Measurements from ENCODE around the gene PHC2.

The PHC2 gene

DNA sequence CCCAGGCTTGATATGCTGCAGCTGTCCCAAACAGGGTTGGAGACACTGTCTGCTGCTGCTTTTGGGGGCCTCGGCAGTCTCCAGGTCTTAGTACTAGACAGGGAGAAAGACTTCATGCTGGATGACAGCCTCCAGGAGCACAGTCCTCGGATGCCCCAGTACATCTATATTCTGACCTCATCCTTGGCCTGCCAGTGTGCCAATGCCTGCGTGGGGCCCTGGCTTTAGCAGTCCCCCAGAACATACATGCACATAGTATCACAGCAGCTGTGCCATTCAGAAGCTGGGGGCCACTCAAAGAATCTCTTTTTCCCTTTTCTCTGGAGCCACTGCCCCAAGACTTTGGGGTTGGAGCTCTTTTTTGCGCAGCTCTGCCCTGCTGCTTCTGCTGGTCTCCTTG lies 37.1 kb upstream of the PHC2 start:
- H3K9me2 ChIP-seq (replicated peaks; ENCODE audit: insufficient read depth, low read length), result no peaks in the 10 kb centered on the region
- no peak overlapping the region for H3K4me2 ChIP-seq (ENCODE audit: low read depth, low read length)
- TF ChIP-seq, protein P1, sequence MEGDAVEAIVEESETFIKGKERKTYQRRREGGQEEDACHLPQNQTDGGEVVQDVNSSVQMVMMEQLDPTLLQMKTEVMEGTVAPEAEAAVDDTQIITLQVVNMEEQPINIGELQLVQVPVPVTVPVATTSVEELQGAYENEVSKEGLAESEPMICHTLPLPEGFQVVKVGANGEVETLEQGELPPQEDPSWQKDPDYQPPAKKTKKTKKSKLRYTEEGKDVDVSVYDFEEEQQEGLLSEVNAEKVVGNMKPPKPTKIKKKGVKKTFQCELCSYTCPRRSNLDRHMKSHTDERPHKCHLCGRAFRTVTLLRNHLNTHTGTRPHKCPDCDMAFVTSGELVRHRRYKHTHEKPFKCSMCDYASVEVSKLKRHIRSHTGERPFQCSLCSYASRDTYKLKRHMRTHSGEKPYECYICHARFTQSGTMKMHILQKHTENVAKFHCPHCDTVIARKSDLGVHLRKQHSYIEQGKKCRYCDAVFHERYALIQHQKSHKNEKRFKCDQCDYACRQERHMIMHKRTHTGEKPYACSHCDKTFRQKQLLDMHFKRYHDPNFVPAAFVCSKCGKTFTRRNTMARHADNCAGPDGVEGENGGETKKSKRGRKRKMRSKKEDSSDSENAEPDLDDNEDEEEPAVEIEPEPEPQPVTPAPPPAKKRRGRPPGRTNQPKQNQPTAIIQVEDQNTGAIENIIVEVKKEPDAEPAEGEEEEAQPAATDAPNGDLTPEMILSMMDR (IDR thresholded peaks at IDR 0.05; ENCODE audit: low read length), result no peak
- no peak for TF ChIP-seq EZH2phosphoT487 (IDR thresholded peaks at IDR 0.05; ENCODE audit: low read length)
- TF ChIP-seq EZH2 (optimal IDR thresholded peaks at IDR 0.05; ENCODE audit: low read depth, low read length), result no peak

DNA sequence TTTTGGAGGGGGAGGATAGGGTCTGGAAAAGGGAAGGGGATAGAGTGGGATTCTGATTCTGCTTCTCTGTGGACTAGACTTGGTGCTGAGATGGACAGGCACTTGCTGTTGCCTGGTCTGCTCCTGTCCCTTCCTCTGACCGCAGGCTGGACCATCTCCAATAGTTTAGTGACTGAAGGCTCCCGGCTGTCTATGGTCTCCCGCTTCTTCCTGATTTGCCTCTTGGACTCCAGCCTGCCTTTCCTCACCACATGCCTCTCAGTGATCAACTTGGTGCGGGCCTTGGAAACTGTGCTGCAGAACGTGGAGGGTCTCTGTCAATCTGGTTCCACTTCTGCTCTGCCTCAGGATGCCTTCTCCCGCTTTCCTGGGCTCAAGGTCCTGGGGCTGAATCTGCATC lies 35.3 kb upstream of the PHC2 start:
- TF ChIP-seq, protein P1 (IDR thresholded peaks at IDR 0.05; ENCODE audit: low read length), result no peak
- no peak for TF ChIP-seq EZH2phosphoT487 (IDR thresholded peaks at IDR 0.05; ENCODE audit: low read length)
- no peak for TF ChIP-seq EZH2 (optimal IDR thresholded peaks at IDR 0.05; ENCODE audit: low read depth, low read length)
- H3F3A ChIP-seq (ENCODE audit: insufficient read depth, low read length), result peaks cover 5% of the 10 kb centered on the region; the same call in 1 of the 2 replicates
- no peak overlapping the region for H2AFZ ChIP-seq (ENCODE audit: low read length)
- H3K79me2 ChIP-seq (ENCODE audit: low read length), result no peaks in the 10 kb centered on the region
- H3K4me3 ChIP-seq (ENCODE audit: low read length), result no peak overlapping the region
- no peaks in the 10 kb centered on the region for H3K9me2 ChIP-seq (replicated peaks; ENCODE audit: insufficient read depth, low read length)
- H3K4me2 ChIP-seq (ENCODE audit: low read depth, low read length), result no peak overlapping the region
- no peak for DNase-seq
- H3K36me3 ChIP-seq (replicated peaks; ENCODE audit: insufficient read depth, low read length), result no peaks in the 10 kb centered on the region
- no peak overlapping the region for H3K9ac ChIP-seq (ENCODE audit: low read length)
- H4K20me1 ChIP-seq (ENCODE audit: insufficient read depth, low read length), result no peaks in the 10 kb centered on the region
- no peaks in the 10 kb centered on the region for H3K27me3 ChIP-seq (replicated peaks; ENCODE audit: insufficient read depth, low read length)
- no peak overlapping the region for H3K27ac ChIP-seq (ENCODE audit: low read length)
- no peaks in the 10 kb centered on the region for H3K9me3 ChIP-seq (replicated peaks; ENCODE audit: insufficient read depth, low read length)
- peaks cover 20% of the 10 kb centered on the region for H3K4me1 ChIP-seq (ENCODE audit: low read length)

More for the DNA sequence above, 37.1 kb upstream of the PHC2 start:
- H3K27me3 ChIP-seq (replicated peaks; ENCODE audit: insufficient read depth, low read length), result no peaks in the 10 kb centered on the region
- H3K4me1 ChIP-seq (ENCODE audit: low read length), result peaks cover 13% of the 10 kb centered on the region
- 0 out of 2 replicates have a peak, but pooled peaks cover 2% of the 10 kb centered on the region for H3K79me2 ChIP-seq (ENCODE audit: low read length)
- no peak overlapping the region for H3K4me3 ChIP-seq (ENCODE audit: low read length)
- no peaks in the 10 kb centered on the region for H4K20me1 ChIP-seq (ENCODE audit: insufficient read depth, low read length)
- no peaks in the 10 kb centered on the region for H3F3A ChIP-seq (ENCODE audit: insufficient read depth, low read length)
- no peak overlapping the region for H3K9ac ChIP-seq (ENCODE audit: low read length)
- no peaks in the 10 kb centered on the region for H3K36me3 ChIP-seq (replicated peaks; ENCODE audit: insufficient read depth, low read length)
- DNase-seq, result no peak
- no peak overlapping the region for H2AFZ ChIP-seq (ENCODE audit: low read length)
- no peaks in the 10 kb centered on the region for H3K9me3 ChIP-seq (replicated peaks; ENCODE audit: insufficient read depth, low read length)
- H3K27ac ChIP-seq (ENCODE audit: low read length), result no peak overlapping the region

DNA sequence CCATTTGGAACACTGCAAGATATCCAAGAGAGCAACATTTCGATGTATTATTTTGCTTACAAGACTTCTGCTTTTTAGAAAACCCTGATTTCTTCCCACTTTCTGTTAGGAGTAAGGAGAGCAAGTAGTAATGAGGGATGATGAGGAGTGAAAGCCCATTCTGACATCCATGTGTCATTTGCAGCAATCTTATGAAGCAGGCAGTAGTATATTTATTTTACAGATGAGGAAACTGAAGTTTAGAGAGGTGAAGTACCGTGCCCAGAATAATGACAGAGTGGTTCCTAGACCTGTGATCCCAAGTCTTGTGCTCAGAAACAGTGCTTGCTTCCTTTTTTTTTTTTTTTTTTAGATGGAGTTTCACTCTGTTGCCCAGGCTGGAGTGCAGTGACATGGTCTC lies 34.4 kb upstream of the PHC2 start:
- Histone ChIP-seq H3K27ac (ENCODE audit: low read length) (no peak overlapping the region), H2AFZ (ENCODE audit: low read length) (no peak overlapping the region), H3K9me3 (replicated peaks; ENCODE audit: insufficient read depth, low read length) (no peaks in the 10 kb centered on the region), H3K27me3 (replicated peaks; ENCODE audit: insufficient read depth, low read length) (no peaks in the 10 kb centered on the region), H3K4me1 (ENCODE audit: low read length) (peaks cover 24% of the 10 kb centered on the region), H3K79me2 (ENCODE audit: low read length) (no peaks in the 10 kb centered on the region), H3K36me3 (replicated peaks; ENCODE audit: insufficient read depth, low read length) (no peaks in the 10 kb centered on the region), H3K9ac (ENCODE audit: low read length) (no peak overlapping the region), H3K4me2 (ENCODE audit: low read depth, low read length) (no peak overlapping the region), H4K20me1 (ENCODE audit: insufficient read depth, low read length) (no peaks in the 10 kb centered on the region), H3K9me2 (replicated peaks; ENCODE audit: insufficient read depth, low read length) (no peaks in the 10 kb centered on the region), H3F3A (ENCODE audit: insufficient read depth, low read length) (peaks cover 13% of the 10 kb centered on the region; the same call in 1 of the 2 replicates), H3K4me3 (ENCODE audit: low read length) (no peak overlapping the region)
- TF ChIP-seq EZH2phosphoT487 (IDR thresholded peaks at IDR 0.05; ENCODE audit: low read length) (no peak), EZH2 (optimal IDR thresholded peaks at IDR 0.05; ENCODE audit: low read depth, low read length) (no peak)
- TF ChIP-seq, protein P1 (IDR thresholded peaks at IDR 0.05; ENCODE audit: low read length), result no peak
- no peak for DNase-seq
